Neural crest cell (in vitro differentiated cells): ENCODE results near the gene MORN3. TPM values are rescaled to one million over a fixed set of nuclear protein-coding genes. Genes with fewer than 3 reads are reported as not detected.
"Not testable (repeated sequence)": the region's sequence is repeated elsewhere in the genome, so short reads cannot be mapped to it uniquely, and the experiment has no call there.

Experiments
- DNase-seq: peaks from one replicate; pipeline ENCODE4 v3.0.0; 2021; ENCODE audit warnings: low read depth, mixed read lengths, low spot score
- H3K27ac Mint-ChIP-seq: one replicate; pipeline ENCODE4 v1.8.0; 2021; ENCODE audit warnings: mild to moderate bottlenecking, mixed read lengths; ENCODE audit not compliant: unreplicated experiment
- H3K27me3 Mint-ChIP-seq: 2 replicates; pipeline ENCODE4 v1.8.0; 2021; ENCODE audit warnings: low read depth, mild to moderate bottlenecking, mixed read lengths
- H3K36me3 Mint-ChIP-seq: 2 replicates; pipeline ENCODE4 v1.8.0; 2021; ENCODE audit warnings: low read depth, mild to moderate bottlenecking, mixed read lengths
- H3K4me1 Mint-ChIP-seq: 2 replicates; pipeline ENCODE4 v1.8.0; 2021; ENCODE audit warnings: mixed read lengths
- H3K4me3 Mint-ChIP-seq: one replicate; pipeline ENCODE4 v1.8.0; 2021; ENCODE audit warnings: mild to moderate bottlenecking, mixed read lengths
- H3K9me3 Mint-ChIP-seq: 2 replicates; pipeline ENCODE4 v1.8.0; 2021; ENCODE audit warnings: mixed read lengths
- total RNA-seq: library from RNA; stranded (reverse); gene quantifications from 2 replicates; pipeline ENCODE4 v1.2.1, GENCODE V29; 2021
- TF ChIP-seq, protein P1 (sequence below): fragments of 200-600 bp; sonication (generic); conservative IDR thresholded peaks from 2 replicates; pipeline ENCODE4 v1.5.0; 2021; ENCODE audit warnings: antibody characterized with exemption, mild to moderate bottlenecking

Gene MORN3
- total RNA-seq, 1 donor from 2014 or later = 0.63 TPM

DNA sequence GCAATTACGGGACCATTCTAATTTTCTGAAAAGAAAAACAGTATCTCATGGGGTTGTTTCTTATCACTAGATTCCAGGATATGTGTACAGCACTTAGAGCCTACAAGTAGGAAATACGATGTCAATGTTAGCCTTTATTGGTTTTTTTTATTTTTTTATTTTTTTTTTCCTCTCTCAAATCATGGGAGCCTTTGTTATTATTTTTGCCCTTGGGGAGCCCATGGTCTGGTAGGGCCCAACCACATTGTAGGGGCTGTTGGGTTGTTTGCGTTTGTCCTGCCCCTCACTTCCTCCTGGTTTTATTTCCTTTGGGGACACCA, 5.9 kb downstream of the MORN3 start:
- Mint-ChIP-seq H3K36me3 (no peaks in the 10 kb centered on the region), H3K9me3 (peaks cover 2% of the 10 kb centered on the region), H3K4me1 (peaks cover 23% of the 10 kb centered on the region), H3K27me3 (no peaks in the 10 kb centered on the region), H3K27ac (no peak overlapping the region), H3K4me3 (peak overlapping the region; percentile 60)
- no peak for DNase-seq
- TF ChIP-seq, protein P1, sequence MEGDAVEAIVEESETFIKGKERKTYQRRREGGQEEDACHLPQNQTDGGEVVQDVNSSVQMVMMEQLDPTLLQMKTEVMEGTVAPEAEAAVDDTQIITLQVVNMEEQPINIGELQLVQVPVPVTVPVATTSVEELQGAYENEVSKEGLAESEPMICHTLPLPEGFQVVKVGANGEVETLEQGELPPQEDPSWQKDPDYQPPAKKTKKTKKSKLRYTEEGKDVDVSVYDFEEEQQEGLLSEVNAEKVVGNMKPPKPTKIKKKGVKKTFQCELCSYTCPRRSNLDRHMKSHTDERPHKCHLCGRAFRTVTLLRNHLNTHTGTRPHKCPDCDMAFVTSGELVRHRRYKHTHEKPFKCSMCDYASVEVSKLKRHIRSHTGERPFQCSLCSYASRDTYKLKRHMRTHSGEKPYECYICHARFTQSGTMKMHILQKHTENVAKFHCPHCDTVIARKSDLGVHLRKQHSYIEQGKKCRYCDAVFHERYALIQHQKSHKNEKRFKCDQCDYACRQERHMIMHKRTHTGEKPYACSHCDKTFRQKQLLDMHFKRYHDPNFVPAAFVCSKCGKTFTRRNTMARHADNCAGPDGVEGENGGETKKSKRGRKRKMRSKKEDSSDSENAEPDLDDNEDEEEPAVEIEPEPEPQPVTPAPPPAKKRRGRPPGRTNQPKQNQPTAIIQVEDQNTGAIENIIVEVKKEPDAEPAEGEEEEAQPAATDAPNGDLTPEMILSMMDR = no peak

DNA sequence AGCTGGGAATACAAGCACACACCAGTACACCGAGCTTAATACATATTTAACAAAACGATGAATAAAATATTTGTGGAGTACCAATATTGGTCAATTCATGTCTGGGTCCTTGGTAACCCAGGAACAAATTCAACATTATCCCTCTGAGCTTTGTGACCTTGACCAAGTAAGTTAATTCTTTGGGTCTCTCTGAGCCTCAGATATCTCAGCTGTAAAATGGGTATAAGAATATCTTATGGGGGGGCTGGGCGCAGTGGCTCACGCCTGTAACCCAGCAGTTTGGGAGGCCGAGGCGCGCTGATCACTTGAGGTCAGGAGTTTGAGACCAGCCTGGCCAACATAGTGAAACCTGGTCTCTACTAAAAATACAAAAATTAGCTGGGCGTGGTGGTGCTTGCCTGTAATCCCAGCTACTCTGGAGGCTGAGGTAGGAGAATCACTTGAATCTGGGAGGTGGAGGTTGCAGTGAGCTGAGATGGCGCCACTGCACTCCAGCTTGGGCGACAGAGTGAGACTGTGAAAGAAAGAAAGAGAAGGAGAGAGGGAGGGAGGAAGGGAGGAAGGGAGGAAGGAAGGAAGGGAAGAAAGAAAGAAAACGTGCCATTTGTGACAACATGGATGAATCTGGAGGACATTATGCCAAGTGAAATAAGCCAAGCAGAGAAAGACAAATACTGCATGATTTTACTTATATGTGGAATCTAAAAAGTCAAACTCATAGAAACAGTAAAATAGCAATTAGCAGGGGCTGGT, 7.9 kb downstream of the MORN3 start:
- H3K4me1 Mint-ChIP-seq = peaks cover 28% of the 10 kb centered on the region
- H3K4me3 Mint-ChIP-seq, H3K9me3 Mint-ChIP-seq, DNase-seq, H3K27me3 Mint-ChIP-seq, H3K36me3 Mint-ChIP-seq, H3K27ac Mint-ChIP-seq: not testable (repeated sequence)

DNA sequence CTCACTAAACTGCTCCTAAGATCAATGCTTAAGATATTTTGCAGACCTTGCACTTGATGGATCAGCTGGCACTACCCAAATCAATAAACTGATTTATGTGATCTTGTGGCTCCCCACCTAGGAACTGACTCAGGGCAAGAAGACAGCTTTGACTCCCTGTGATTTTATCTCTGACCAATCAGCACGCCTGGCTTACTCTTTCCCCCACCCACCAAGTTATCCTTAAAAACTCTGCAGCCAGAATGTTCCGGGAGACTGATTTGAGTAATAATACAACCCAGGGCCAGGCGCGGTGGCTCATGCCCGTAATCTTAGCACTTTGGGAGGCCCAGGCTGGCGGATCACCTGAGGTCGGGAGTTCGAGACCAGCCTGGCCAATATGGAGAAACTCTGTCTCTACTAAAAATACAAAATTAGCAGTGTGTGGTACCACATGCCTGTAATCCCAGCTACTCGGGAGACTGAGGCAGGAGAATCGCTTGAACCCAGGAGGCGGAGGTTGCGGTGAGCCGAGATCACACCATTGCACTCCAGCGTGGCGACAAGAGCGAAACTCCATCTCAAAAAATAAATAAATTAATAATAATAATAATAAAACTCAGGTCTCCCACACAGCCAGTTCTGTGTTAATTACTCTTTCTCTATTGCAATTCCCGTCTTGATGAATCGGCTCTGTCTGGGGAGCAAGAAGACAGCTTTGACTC, 12.0 kb downstream of the MORN3 start:
- H3K36me3 Mint-ChIP-seq = no peaks in the 10 kb centered on the region
- H3K27me3 Mint-ChIP-seq = no peaks in the 10 kb centered on the region
- TF ChIP-seq, protein P1 = no peak
- no peak for DNase-seq
- no peaks in the 10 kb centered on the region for H3K9me3 Mint-ChIP-seq
- no peak overlapping the region for H3K4me3 Mint-ChIP-seq
- H3K4me1 Mint-ChIP-seq = peaks cover 14% of the 10 kb centered on the region
- H3K27ac Mint-ChIP-seq = no peak overlapping the region

- H3K4me3 Mint-ChIP-seq = no peak overlapping the region
- no peak for DNase-seq
- H3K36me3 Mint-ChIP-seq = no peaks in the 10 kb centered on the region
- peaks cover 14% of the 10 kb centered on the region for H3K4me1 Mint-ChIP-seq
- TF ChIP-seq, protein P1 = no peak
- H3K27me3 Mint-ChIP-seq = no peaks in the 10 kb centered on the region
- H3K9me3 Mint-ChIP-seq = no peaks in the 10 kb centered on the region
- no peak overlapping the region for H3K27ac Mint-ChIP-seq
Measured at GRCh38 chr12:121656122-121656521, 13.3 kb downstream of the MORN3 start.

DNA sequence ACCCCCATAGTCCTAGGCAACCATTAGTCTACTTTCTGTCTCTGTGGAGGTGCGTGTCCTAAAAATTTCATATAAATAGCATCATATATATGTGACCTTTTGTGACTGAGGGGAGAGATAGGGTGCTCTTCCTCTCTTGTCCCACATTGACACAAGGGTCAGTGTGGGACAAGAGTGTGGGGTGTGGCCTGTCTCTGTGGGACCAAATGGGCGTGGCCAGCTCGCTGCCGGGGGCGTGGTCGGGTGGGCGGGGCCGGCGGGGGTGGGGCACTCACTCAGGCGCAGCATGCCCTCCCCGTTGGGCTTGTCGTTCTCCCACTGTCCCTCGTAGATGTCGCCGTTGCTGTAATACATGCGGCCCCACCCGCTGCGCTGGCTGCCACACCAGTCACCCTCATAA, 15.5 kb downstream of the MORN3 start:
- H3K4me3 Mint-ChIP-seq = no peak overlapping the region
- peaks cover 9% of the 10 kb centered on the region for H3K4me1 Mint-ChIP-seq
- H3K27me3 Mint-ChIP-seq = no peaks in the 10 kb centered on the region
- TF ChIP-seq, protein P1 = no peak
- no peaks in the 10 kb centered on the region for H3K36me3 Mint-ChIP-seq
- no peak for DNase-seq
- H3K27ac Mint-ChIP-seq = no peak overlapping the region
- H3K9me3 Mint-ChIP-seq = no peaks in the 10 kb centered on the region
